HCT116 (cell line): ENCODE results near the gene NRCAM. TPM values are rescaled to one million over a fixed set of nuclear protein-coding genes. Genes with fewer than 3 reads are reported as not detected.

Experiments used
- ATAC-seq: fragments of 200-7000 bp; cut with Tn5 transposase; 2 replicates; pipeline ENCODE4 v1.9.1; 2020; ENCODE audit warnings: mild to moderate bottlenecking, moderate library complexity
- BruUV-seq: library from RNA; stranded (reverse); fragments of 400-500 nt; replicated peaks from 2 replicates; lab custom pipeline; 2021; lab: Mats Ljungman, UMichigan
- CTCF ChIA-PET: fragments of 300-600 bp; sonication (Branson Sonifier 250); formaldehyde crosslinking; loops from one replicate; lab custom pipeline; 2021; ENCODE audit warnings: antibody characterized with exemption; lab: Charles Lee
- POLR2A ChIA-PET: fragments of 300-600, 350-600 bp; sonication (Branson Sonifier 250); formaldehyde crosslinking; loops from one replicate; lab custom pipeline; 2021; ENCODE audit warnings: antibody characterized with exemption; lab: Charles Lee
- RAD21 ChIA-PET, 2 experiments: fragments of 300-600 bp; sonication (Branson Sonifier 250); formaldehyde crosslinking; loops; one replicate each; lab custom pipeline; 2023; ENCODE audit warnings: low total read pairs in 2 of 2; ENCODE audit not compliant: uncharacterized antibody in 2 of 2, unreplicated experiment in 2 of 2, low non-redundant PET in 1 of 2; lab: Charles Lee
- DNase-seq: peaks from one replicate; pipeline ENCODE4 v3.0.0-alpha.2; 2010; ENCODE audit warnings: low read depth, low spot score
- H2AFZ ChIP-seq: fragments of 200-600 bp; shearing (Covaris generic), sonication (generic); 2 replicates; pipeline ENCODE4 v1.6.1; 2017; ENCODE audit warnings: low read depth, mixed run types, mixed read lengths, antibody characterized with exemption, low read length; ENCODE audit not compliant: poor library complexity, severe bottlenecking
- H3K27ac ChIP-seq: 2 replicates; pipeline ENCODE4 v1.5.1; 2012; ENCODE audit warnings: low read depth, low read length
- H3K27me3 ChIP-seq: fragments of 200-600 bp; sonication (generic); 2 replicates; pipeline ENCODE4 v1.6.1; 2016; ENCODE audit warnings: mixed run types, low read length, mixed read lengths; ENCODE audit not compliant: insufficient read depth
- H3K36me3 ChIP-seq, 2 experiments: fragments of 200-500 bp in 1 of 2; fragments of 200-600 bp in 1 of 2; sonication (Bioruptor generic) in 1 of 2; sonication (generic) in 1 of 2; 2 replicates each; pipeline versions ENCODE4 v1.5.1 to v1.6.1; 2014 to 2016; ENCODE audit warnings: low read length in 2 of 2, inconsistent platforms in 1 of 2, mixed read lengths in 1 of 2, mixed run types in 1 of 2; ENCODE audit not compliant: insufficient read depth in 2 of 2, control insufficient read depth in 1 of 2
- H3K4me1 ChIP-seq, 2 experiments: fragments of 200-600 bp in 1 of 2; sonication (generic) in 1 of 2; 2 replicates each; pipeline versions ENCODE4 v1.5.1 to v1.6.1; 2012 to 2017; ENCODE audit warnings: low read length in 2 of 2, inconsistent platforms in 1 of 2, mild to moderate bottlenecking in 1 of 2, mixed read lengths in 1 of 2, mixed run types in 1 of 2, moderate library complexity in 1 of 2; ENCODE audit not compliant: insufficient read depth in 2 of 2, control insufficient read depth in 1 of 2
- H3K4me2 ChIP-seq: fragments of 200-600 bp; sonication (generic); 2 replicates; pipeline ENCODE4 v1.6.1; 2017; ENCODE audit warnings: mixed run types, low read length, mixed read lengths
- H3K4me3 ChIP-seq, 2 experiments: fragments of 200-600 bp in 1 of 2; sonication (generic) in 1 of 2; replicated peaks in 1 of 2; 2 replicates each; pipeline ENCODE4 v1.5.1; 2011 to 2016; ENCODE audit warnings: low read length in 2 of 2, control low read depth in 1 of 2, low read depth in 1 of 2, mild to moderate bottlenecking in 1 of 2, mixed read lengths in 1 of 2, mixed run types in 1 of 2
- H3K79me2 ChIP-seq: fragments of 200-600 bp; sonication (generic); 2 replicates; pipeline ENCODE4 v1.6.1; 2017; ENCODE audit warnings: mild to moderate bottlenecking, mixed run types, low read length, moderate library complexity, mixed read lengths; ENCODE audit not compliant: insufficient read depth
- H3K9ac ChIP-seq: fragments of 200-600 bp; sonication (generic); 2 replicates; pipeline ENCODE4 v1.6.1; 2016; ENCODE audit warnings: low read length, mixed read lengths
- H3K9me2 ChIP-seq: fragments of 200-600 bp; sonication (generic), shearing (Covaris generic); 2 replicates; pipeline ENCODE4 v1.6.1; 2017; ENCODE audit warnings: mixed run types, mild to moderate bottlenecking, moderate library complexity; ENCODE audit not compliant: insufficient read depth
- H3K9me3 ChIP-seq, 2 experiments: fragments of 200-500 bp in 1 of 2; fragments of 200-600 bp in 1 of 2; sonication (Bioruptor generic) in 1 of 2; sonication (generic) in 1 of 2; 2 replicates each; pipeline ENCODE4 v1.6.1; 2014 to 2017; ENCODE audit warnings: low read length in 2 of 2, mixed read lengths in 2 of 2, inconsistent platforms in 1 of 2, low read depth in 1 of 2, mild to moderate bottlenecking in 1 of 2, mixed run types in 1 of 2, moderate library complexity in 1 of 2; ENCODE audit not compliant: control insufficient read depth in 1 of 2, insufficient read depth in 1 of 2
- H4K20me1 ChIP-seq: fragments of 200-600 bp; sonication (generic), shearing (Covaris generic); 2 replicates; pipeline ENCODE4 v1.6.1; 2017; ENCODE audit warnings: mixed run types, mild to moderate bottlenecking, moderate library complexity; ENCODE audit not compliant: insufficient read depth
- CBX3 ChIP-seq: IDR thresholded peaks from 2 replicates; pipeline ENCODE4 v1.6.1; 2012; ENCODE audit warnings: low read depth
- EGR1 ChIP-seq: IDR thresholded peaks from 2 replicates; pipeline ENCODE4 v1.6.1; 2012; ENCODE audit warnings: low read depth
- ELF1 ChIP-seq: IDR thresholded peaks from 2 replicates; pipeline ENCODE4 v1.6.1; 2012; ENCODE audit warnings: low read depth, borderline replicate concordance
- EZH2 ChIP-seq: fragments of 200-600 bp; sonication (generic); IDR thresholded peaks from 2 replicates; pipeline ENCODE4 v1.6.1; 2017; ENCODE audit warnings: antibody characterized with exemption, mixed run types
- EZH2phosphoT487 ChIP-seq: fragments of 200-600 bp; IDR thresholded peaks from 2 replicates; pipeline ENCODE4 v1.6.1; 2018; ENCODE audit warnings: antibody characterized with exemption, borderline replicate concordance
- FOSL1 ChIP-seq: IDR thresholded peaks from 2 replicates; pipeline ENCODE4 v1.6.1; 2012; ENCODE audit warnings: low read depth
- JUND ChIP-seq: IDR thresholded peaks from 2 replicates; pipeline ENCODE4 v1.6.1; 2012
- SIN3A ChIP-seq: IDR thresholded peaks from 2 replicates; pipeline ENCODE4 v1.6.1; 2012; ENCODE audit warnings: low read depth
- SRF ChIP-seq: IDR thresholded peaks from 2 replicates; pipeline ENCODE4 v1.6.1; 2012; ENCODE audit warnings: low read depth
- YY1 ChIP-seq: IDR thresholded peaks from 2 replicates; pipeline ENCODE4 v1.6.1; 2011; ENCODE audit warnings: low read length, low read depth, moderate library complexity, mild to moderate bottlenecking; ENCODE audit not compliant: insufficient replicate concordance; ENCODE audit errors: extremely low read depth
- ZFX ChIP-seq: fragments of 450-650 bp; IDR thresholded peaks from 2 replicates; pipeline ENCODE4 v1.6.1; 2017
- ZNF274 ChIP-seq: fragments of 200-500 bp; sonication (Bioruptor generic); IDR thresholded peaks from 2 replicates; pipeline ENCODE4 v1.6.1; 2014; ENCODE audit warnings: mild to moderate bottlenecking, low read depth, low read length, inconsistent platforms
- intact Hi-C: fragments of 100-400 bp; cut with micrococcal nuclease; formaldehyde crosslinking; loops from 2 replicates; pipeline ENCODE4 v1.10.0; 2022
- total RNA-seq: library from RNA; stranded (reverse); gene quantifications from one replicate; pipeline ENCODE4 v1.2.1, GENCODE V29; 2021; ENCODE audit not compliant: unreplicated experiment
- TF ChIP-seq, protein P1 (sequence below): IDR thresholded peaks from 2 replicates; pipeline ENCODE4 v1.6.1; 2012
- TF ChIP-seq, protein P2 (sequence below): IDR thresholded peaks from 2 replicates; pipeline ENCODE4 v1.6.1; 2011; ENCODE audit warnings: mild to moderate bottlenecking, low read length, moderate library complexity; ENCODE audit not compliant: insufficient replicate concordance; ENCODE audit errors: extremely low read depth
- TF ChIP-seq, protein P3 (sequence below): IDR thresholded peaks from 2 replicates; pipeline ENCODE4 v1.6.1; 2012; ENCODE audit warnings: low read depth

The NRCAM gene
- total RNA-seq, 1 experiment from 2014 or later = 0.15 TPM

DNA sequence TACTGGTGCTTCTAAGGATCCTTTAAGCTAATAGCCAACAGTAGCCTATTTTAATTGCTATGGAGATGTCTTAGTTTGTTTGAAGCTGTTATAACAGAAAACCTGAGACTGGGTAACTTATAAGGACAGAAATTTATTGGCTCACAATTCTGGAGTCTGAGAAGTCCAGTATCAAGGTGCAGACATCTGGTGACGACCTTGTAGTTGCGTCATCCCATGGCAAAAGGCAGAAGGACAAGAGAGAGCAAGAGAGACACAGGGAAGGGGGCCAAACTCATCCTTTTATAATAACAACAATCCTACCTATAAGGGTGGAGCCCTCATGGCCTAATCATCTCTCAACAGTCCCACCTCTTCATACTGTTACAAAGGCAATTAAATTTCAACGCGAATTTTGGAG lies 39.1 kb downstream of the NRCAM start:
- RAD21 ChIA-PET = no interaction called here
- TF ChIP-seq YY1 = no peak
- TF ChIP-seq FOSL1 = no peak
- TF ChIP-seq EZH2phosphoT487 = no peak
- TF ChIP-seq ZNF274 = no peak
- TF ChIP-seq CBX3 = no peak
- TF ChIP-seq EZH2 = no peak
- TF ChIP-seq SIN3A = no peak
- TF ChIP-seq, protein P1, sequence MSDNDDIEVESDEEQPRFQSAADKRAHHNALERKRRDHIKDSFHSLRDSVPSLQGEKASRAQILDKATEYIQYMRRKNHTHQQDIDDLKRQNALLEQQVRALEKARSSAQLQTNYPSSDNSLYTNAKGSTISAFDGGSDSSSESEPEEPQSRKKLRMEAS = no peak
- TF ChIP-seq JUND = no peak
- H3K4me2 ChIP-seq = no peak overlapping the region
- ATAC-seq = no peak
- H3K4me1 ChIP-seq = 0 out of 4 replicates have a peak, but pooled peaks cover 0 to 4% of the 10 kb centered on the region in 2 experiments
- H3K9me2 ChIP-seq = no peaks in the 10 kb centered on the region; the same call in 1 of the 2 replicates
- POLR2A ChIA-PET = no interaction called here
- no peak overlapping the region for H3K27ac ChIP-seq
- no peaks in the 10 kb centered on the region for H3K9me3 ChIP-seq
- H4K20me1 ChIP-seq = no peaks in the 10 kb centered on the region
- H3K9ac ChIP-seq = no peak overlapping the region
- H3K79me2 ChIP-seq = no peaks in the 10 kb centered on the region
- H3K36me3 ChIP-seq = no peaks in the 10 kb centered on the region
- intact Hi-C loops = no loop called here
- H2AFZ ChIP-seq = no peak overlapping the region
- BruUV-seq = no TSS peak
- H3K4me3 ChIP-seq = no peak overlapping the region
- CTCF ChIA-PET = no interaction called here
- no peak for DNase-seq
- H3K27me3 ChIP-seq = no peaks in the 10 kb centered on the region; the same call in 1 of the 2 replicates

DNA sequence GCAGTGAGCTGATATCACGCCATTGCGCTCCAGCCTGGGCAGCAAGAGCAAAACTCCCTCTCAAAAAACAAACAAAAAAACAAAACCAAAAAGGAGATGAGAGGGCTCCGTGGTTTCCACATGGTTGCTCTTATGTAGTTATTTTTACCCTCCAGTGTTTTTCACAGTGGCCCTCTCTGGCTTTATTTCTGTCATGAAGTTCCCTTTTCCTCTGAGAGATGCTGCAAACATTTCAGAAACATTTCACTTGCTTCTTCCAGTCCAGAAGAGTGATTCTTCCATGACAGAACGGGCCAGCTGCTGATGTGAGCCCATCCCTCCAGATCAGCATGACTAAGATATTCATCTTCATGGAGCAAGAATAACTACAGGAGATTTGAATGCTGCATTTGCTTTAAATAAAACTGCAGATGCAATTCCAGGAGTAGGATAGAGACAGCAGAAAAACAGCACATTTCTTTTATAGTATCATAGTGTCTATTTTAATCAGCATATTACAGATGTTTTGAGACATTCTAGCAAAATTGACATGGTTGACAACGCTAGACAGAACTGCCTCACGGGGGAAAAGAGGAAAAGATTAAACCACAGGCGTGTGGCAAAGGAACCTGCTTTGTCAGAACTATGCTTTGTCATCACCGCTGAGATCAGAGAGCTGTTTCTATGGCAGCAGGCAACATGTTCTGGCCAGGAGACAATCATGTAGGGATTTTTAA lies 40.3 kb downstream of the NRCAM start:
- Histone ChIP-seq H3K4me1 (0 out of 4 replicates have a peak, but pooled peaks cover 0 to 4% of the 10 kb centered on the region in 2 experiments), H3K27ac (no peak overlapping the region), H4K20me1 (no peaks in the 10 kb centered on the region), H3K4me2 (no peak overlapping the region), H3K36me3 (no peaks in the 10 kb centered on the region), H3K9ac (no peak overlapping the region), H3K9me3 (no peaks in the 10 kb centered on the region), H3K27me3 (no peaks in the 10 kb centered on the region), H3K79me2 (no peaks in the 10 kb centered on the region), H3K4me3 (no peak overlapping the region), H2AFZ (no peak overlapping the region), H3K9me2 (no peaks in the 10 kb centered on the region; the same call in 1 of the 2 replicates)
- ChIA-PET POLR2A (no interaction called here), RAD21 (no interaction called here), CTCF (no interaction called here)
- no TSS peak for BruUV-seq
- intact Hi-C loops = no loop called here
- ATAC-seq (no peak), DNase-seq (no peak)
- TF ChIP-seq ELF1 (no peak), CBX3 (no peak), FOSL1 (no peak), ZFX (no peak), SRF (no peak), ZNF274 (no peak), EZH2phosphoT487 (no peak), EGR1 (no peak)
- TF ChIP-seq, protein P2, sequence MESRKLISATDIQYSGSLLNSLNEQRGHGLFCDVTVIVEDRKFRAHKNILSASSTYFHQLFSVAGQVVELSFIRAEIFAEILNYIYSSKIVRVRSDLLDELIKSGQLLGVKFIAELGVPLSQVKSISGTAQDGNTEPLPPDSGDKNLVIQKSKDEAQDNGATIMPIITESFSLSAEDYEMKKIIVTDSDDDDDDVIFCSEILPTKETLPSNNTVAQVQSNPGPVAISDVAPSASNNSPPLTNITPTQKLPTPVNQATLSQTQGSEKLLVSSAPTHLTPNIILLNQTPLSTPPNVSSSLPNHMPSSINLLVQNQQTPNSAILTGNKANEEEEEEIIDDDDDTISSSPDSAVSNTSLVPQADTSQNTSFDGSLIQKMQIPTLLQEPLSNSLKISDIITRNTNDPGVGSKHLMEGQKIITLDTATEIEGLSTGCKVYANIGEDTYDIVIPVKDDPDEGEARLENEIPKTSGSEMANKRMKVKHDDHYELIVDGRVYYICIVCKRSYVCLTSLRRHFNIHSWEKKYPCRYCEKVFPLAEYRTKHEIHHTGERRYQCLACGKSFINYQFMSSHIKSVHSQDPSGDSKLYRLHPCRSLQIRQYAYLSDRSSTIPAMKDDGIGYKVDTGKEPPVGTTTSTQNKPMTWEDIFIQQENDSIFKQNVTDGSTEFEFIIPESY = no peak
- TF ChIP-seq, protein P3, sequence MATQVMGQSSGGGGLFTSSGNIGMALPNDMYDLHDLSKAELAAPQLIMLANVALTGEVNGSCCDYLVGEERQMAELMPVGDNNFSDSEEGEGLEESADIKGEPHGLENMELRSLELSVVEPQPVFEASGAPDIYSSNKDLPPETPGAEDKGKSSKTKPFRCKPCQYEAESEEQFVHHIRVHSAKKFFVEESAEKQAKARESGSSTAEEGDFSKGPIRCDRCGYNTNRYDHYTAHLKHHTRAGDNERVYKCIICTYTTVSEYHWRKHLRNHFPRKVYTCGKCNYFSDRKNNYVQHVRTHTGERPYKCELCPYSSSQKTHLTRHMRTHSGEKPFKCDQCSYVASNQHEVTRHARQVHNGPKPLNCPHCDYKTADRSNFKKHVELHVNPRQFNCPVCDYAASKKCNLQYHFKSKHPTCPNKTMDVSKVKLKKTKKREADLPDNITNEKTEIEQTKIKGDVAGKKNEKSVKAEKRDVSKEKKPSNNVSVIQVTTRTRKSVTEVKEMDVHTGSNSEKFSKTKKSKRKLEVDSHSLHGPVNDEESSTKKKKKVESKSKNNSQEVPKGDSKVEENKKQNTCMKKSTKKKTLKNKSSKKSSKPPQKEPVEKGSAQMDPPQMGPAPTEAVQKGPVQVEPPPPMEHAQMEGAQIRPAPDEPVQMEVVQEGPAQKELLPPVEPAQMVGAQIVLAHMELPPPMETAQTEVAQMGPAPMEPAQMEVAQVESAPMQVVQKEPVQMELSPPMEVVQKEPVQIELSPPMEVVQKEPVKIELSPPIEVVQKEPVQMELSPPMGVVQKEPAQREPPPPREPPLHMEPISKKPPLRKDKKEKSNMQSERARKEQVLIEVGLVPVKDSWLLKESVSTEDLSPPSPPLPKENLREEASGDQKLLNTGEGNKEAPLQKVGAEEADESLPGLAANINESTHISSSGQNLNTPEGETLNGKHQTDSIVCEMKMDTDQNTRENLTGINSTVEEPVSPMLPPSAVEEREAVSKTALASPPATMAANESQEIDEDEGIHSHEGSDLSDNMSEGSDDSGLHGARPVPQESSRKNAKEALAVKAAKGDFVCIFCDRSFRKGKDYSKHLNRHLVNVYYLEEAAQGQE = no peak
